ENCODE measurements around the gene INHBC.
A peak's percentile ranks its signal among the peaks of the same experiment; 100 is the strongest.

The INHBC gene

DNA sequence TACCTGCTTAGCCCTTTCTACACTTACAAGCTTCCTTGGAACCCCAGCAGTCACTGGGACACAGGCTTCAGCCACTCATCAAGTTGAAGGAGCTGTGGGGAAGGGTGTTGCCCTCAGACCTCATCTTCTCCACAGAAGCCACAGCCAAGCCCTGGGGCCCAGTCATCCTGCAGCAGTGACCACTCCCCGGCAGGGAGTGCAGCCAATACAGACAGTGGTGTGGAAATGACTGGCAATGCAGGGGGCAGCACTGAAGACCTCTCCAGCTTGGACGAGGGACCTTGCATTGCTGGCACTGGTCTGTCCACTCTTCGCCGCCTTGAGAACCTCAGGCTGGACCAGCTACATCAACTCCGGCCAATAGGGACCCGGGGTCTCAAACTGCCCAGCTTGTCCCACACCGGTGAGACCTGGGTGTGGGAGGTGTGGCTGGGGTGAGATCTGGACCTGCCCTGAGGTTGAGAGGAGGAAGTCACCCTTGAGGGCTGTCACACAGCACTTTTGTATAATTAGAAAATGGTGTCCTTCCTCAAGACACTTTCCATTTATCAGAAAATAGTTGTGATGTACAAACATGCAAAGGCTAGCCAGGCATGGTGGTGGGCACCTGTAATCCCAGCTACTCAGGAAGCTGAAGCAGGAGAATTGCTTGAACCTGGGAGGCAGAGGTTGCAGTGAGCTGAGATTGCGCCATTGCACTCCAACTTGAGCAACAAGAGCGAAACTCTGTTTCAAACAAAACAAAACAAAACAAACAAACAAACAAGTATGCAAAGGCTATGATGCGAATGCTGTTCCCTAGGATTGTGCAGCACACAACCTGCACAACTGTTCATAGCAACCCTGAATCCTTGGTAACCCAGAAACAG, 34.9 kb downstream of the INHBC start:
- DNase-seq: no peak

DNA sequence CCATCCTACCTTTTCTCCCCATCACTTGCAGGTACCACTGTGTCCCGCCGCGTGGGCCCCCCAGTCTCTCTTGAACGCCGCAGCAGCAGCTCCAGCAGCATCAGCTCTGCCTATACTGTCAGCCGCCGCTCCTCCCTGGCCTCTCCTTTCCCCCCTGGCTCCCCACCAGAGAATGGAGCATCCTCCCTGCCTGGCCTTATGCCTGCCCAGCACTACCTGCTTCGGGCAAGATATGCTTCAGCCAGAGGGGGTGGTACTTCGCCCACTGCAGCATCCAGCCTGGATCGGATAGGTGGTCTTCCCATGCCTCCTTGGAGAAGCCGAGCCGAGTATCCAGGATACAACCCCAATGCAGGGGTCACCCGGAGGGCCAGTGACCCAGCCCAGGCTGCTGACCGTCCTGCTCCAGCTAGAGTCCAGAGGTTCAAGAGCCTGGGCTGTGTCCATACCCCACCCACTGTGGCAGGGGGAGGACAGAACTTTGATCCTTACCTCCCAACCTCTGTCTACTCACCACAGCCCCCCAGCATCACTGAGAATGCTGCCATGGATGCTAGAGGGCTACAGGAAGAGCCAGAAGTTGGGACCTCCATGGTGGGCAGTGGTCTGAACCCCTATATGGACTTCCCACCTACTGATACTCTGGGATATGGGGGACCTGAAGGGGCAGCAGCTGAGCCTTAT, 35.8 kb downstream of the INHBC start:
- no peak for DNase-seq

DNA sequence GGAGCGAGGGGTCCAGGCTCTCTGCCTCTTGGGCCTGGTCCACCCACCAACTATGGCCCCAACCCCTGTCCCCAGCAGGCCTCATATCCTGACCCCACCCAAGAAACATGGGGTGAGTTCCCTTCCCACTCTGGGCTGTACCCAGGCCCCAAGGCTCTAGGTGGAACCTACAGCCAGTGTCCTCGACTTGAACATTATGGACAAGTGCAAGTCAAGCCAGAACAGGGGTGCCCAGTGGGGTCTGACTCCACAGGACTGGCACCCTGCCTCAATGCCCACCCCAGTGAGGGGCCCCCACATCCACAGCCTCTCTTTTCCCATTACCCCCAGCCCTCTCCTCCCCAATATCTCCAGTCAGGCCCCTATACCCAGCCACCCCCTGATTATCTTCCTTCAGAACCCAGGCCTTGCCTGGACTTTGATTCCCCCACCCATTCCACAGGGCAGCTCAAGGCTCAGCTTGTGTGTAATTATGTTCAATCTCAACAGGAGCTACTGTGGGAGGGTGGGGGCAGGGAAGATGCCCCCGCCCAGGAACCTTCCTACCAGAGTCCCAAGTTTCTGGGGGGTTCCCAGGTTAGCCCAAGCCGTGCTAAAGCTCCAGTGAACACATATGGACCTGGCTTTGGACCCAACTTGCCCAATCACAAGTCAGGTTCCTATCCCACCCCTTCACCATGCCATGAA, 36.5 kb downstream of the INHBC start:
- no peak for DNase-seq

DNA sequence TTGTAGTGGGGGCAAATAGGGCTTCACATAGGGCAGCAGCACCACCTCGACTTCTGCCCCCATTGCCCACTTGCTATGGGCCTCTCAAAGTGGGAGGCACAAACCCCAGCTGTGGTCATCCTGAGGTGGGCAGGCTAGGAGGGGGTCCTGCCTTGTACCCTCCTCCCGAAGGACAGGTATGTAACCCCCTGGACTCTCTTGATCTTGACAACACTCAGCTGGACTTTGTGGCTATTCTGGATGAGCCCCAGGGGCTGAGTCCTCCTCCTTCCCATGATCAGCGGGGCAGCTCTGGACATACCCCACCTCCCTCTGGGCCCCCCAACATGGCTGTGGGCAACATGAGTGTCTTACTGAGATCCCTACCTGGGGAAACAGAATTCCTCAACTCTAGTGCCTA, 37.1 kb downstream of the INHBC start:
- DNase-seq: no peak

DNA sequence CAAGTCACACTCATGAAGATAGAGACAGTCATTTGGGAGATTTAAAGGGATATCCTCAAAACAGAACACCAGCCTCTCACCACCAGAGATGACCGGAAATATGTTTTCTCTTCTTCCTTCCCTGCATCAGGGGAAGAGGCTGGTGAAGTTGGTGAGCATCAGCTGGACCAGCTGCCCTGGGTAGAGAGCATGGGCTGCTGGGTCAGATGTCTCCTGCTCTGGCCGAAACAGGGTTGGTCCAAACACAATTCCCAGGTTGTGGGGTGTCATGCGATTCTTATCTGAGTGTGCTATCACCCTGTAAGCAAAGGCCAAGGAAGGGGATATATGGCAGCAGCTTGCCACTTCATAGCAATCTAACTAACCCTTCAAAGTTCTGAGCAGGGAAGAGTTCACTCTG, 37.8 kb downstream of the INHBC start:
- DNase-seq: no peak

DNA sequence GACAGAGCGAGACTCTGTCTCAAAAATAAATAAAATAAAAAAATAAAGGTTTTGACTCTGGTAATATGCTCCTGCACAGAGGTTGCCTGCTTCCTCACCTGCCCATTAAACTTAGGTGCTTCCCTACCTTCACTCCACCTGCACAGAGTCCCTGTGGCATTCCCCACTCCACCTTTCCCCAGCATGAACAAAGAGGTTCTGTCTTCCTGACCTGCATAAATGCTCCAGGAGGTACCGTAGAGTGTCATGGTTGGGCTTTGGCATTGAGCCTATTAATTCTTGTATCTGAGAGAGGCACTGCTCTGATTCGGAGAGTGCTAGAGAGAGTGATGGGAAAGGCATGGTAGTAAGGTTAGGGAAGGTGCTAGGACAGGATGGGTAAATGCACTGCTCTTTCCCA, 38.8 kb downstream of the INHBC start:
- no peak for DNase-seq

DNA sequence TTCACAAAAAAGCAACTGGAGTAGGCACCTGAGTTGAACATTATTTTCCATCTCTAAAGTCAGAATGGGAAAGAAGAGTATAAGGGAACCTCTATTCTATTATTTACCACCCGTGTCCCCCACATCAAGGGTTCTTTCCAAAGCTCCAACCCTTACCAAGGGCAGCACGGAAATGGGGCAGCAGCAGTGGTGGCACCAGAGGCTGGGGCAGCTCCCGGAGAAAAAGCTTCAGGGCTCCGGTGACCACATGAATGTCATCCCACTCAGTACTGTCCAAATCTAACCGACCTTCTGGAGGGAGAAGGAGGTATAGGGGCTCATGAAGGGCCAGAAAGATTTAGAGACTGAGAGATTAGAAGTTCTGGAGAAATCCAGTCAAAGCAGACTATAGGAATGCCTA, 39.3 kb downstream of the INHBC start:
- DNase-seq: no peak

DNA sequence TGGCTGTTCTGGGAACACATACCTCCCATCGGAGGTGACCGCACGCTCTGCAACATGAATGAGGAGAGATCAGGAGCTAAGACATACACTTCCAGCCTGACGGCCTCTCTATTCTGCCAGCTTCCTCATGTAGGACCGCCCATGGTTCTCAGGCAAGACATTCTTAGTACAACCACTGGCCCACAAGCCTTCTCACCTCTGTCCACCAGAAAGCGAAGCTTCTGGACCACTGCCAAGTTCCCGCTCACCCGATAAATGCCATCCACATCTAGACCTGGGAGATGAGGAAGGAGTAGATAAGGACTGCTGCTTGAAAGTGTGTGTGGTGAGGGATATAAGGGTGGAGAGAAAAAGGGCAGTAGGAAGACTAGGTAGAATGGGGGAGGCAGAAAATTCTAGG, 39.8 kb downstream of the INHBC start:
- no peak for DNase-seq

DNA sequence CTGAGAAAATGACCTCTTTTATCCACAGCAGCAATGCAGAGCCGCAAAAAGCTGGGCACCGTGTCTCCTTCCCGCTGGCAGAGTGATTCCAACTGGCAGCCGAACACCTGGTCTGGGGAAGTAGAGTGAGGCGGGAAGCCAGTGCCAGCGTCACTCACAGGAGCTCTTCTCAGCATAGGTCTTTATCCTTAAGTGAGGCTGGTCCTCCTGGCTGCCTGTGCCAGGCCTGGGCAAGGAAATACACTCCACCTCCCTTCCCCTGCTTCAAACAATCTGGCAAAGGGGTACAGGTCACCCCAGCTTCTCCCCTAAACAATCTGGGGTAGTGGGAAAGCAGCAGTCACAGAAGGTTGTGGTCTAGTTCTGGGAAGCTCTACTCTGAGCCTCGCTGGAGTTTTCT, 40.3 kb downstream of the INHBC start:
- peak; percentile 27 for DNase-seq

DNA sequence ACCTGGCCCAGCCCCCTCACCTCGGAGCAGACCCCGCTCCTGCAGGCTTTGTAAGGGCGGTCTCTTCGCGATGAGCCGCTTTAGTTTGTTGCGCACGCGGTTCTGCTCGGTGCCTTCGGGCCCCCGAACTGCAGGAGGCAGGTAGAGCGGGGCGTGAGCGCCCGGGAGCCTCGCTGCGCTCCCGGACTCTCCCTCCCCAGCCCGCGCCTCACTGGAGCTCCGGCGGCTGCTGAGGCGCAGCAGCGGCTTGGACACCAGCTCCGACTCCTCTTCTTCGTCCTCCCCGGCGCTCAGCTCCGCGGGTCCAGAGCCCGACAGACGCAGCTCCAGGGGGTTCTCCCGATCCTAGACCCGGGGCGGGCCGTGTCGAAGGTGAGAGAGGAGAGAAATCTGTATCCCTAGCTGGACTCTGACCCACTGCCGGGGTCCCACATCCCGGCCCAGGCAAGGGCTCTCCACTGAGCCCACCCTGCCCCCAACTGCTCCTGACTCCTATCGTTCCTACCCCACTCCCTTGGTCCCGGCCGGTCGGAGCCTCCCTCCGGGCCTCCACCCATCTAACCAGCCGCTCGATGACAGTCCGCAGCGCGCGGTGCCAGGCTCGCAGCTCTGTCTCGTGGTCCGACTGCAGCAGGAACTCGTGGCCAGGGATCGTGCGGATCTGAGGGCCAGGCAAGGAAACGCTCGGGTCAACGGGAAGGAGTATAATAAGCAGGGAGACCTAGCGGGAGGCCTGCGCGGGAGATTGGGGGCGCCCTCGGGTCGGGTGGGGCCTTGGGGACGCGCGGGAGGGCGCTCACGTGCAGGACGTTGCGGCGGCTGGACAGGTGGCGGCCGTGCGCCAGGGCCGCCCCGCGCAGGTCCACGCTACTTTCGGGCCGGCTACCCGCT, 40.9 kb downstream of the INHBC start:
- DNase-seq: no peak

DNA sequence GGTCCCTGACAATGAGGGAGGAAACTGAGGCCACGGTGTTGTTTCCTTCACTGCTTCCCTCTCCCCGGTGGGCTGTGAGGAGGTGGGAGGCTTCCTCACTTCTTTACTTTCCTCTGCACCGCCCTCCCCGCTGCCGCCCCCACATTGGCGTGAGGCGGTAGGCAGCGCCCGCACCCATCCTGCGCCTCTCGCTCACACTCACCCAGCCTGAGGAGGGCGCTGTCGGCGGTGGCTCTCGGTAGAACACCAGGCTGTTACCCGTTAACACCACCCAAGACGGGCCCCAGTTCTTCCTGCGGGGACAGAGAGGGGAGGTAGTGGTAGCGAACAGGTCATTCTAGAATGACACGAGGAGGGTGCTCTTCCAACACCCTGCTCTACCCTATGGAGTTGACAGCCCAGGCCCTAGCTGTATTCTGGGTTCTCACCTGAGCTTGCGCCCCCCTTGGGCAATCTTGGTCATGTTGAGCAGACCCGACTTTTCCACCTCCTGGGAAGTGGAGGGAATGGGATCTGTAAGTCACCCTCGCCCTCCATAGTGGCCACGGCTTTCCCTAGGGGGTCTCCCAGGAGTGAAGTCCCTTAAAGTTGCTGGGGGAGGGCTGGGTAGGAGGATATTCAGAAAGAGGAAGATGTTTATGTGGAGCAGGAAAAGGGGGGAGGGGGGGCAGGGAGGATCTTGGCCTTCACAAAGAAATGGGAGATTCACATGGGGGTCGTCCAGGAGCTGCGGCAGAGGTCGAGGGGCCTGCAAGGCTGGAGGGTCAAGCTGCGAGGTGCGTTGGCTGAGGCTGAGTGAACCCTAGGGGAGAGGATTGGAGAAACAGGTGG, 41.8 kb downstream of the INHBC start:
- no peak for DNase-seq

DNA sequence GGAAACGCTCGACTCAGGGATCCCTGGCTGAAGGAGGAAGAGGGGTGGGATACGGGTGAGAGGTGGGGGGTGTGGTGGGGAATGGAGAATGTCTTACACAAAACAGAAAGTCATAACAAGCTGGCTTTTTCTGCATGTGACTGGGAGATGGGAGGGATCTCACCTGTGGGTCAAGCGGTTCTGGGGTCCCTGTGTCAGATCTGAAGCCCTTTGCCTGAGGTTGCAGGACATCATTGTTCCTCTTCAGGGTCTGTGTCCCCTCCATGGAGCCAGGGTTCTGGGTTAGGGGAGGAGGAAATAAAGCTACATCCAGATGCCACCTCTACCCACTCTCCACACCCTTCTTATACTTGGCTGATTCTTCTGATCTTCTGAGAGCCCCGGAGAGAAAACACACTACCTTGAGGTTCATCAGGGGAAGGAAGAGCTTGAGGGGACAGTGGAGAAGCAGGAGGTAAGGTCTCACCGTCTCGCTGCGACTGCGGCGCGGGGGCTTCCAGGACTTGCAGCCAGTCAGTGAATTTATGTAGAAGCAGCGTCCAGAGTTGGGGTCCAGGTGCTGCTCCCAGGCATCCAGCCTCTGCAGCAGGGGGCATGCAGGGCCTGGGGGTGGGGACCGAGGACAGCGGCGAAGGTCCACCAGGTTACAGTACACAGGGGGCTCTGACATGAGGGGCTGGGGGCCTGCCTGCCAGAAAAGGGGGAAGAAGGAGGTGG, 42.6 kb downstream of the INHBC start:
- no peak for DNase-seq

DNA sequence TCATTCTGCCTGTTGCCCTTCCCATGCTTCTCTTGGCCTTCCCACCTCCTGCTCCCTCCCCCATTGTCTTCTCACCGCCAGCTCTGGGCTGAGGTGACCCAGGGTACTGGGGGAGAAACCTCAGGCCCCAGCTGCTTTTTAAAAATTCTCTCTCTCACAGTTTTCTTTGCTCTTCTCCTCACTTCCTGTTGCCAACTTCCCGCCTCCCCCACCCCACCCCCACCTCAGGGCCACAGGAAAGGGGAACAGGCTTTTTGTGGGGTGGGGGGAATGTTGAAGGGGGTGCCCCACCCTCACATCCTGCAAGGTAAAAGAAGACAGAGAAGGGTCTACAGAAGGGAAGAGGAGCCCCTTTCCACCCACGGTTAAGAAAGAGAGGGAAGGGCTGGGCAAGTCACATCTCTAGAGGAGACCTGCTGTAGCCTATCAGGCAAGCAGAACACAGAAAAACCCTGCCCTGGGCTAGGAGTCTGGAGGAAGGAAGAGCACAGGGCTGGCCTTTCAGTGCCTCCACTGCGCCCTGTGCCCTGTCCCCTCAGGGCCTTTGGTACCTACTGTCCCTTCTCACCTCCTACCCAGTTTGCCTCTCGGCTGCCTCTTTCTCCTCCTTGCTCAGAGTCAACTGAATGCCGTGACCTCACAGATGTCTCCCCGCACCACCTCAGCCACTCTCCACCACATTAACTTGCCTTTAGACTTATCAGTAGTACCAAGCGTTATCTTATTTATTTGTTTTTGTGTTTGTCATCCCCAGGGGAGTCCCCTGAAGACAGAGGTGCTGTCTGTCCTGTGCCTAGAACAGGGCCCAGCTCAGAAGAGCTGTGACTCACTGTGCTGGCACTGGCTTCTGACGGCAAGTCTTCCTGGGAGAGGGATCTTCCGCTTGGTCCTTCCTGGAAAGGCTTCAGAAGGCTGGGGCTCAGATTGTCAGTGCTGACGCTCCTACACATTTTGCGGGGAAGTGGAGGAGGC, 43.4 kb downstream of the INHBC start:
- DNase-seq: no peak

DNA sequence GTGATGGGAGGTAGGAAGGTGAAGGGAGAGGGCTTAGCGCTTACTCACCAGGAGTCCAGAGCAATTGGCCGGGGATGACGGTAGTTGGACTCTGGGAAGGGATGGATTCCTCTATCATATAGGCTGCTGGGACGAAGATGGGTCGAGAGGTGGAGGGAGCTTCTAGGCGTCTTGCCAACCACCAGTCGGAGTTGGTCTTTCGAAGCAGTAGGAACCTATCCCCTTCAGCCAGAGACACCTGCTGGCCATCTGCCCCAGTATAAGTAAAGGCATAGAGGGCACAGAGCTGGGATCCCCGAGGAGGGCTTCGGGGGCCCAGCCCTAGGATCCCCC, 44.4 kb downstream of the INHBC start:
- no peak for DNase-seq

DNA sequence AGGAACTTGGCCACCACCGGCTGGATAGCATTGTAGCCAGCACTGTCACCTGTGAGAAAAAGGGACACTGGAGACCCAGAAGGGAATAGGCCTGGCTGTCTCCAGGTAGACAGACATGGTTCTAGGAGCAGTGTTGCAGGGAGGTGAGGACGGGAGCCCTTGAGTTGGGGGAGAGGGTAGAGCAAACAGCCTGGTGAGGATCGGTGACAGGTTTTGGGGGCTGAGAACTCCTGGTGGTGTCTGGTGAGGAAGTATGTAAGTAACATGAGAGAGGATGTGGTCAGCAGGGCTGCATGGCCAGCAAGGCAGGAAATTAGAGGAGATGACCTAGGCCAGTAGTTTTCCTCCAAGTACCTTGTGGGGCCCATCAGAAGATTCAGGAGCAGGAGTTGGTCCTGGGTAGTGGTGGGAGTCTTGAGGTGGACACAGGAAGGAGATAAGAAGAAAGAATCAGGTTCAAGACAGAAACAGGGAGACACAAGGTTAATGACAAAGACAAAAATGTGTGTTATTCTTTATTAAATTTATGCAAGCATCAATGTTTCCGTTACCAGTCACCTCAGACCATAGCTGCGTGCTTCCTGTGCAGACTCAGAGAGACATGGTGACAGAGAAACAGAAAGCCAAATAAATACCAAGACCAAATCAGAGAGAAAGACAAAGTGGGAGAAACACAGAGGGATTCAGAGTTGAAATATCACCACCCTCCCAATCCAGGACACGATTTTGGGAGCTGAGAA, 45.0 kb downstream of the INHBC start, which contains the start of gene ARHGAP9:
Gene ARHGAP9, minus strand, starts transcription at position 491 of the 740 bp plus-strand sequence. Its CDS starts 460 bp downstream, at position 31.
- DNase-seq: no peak

DNA sequence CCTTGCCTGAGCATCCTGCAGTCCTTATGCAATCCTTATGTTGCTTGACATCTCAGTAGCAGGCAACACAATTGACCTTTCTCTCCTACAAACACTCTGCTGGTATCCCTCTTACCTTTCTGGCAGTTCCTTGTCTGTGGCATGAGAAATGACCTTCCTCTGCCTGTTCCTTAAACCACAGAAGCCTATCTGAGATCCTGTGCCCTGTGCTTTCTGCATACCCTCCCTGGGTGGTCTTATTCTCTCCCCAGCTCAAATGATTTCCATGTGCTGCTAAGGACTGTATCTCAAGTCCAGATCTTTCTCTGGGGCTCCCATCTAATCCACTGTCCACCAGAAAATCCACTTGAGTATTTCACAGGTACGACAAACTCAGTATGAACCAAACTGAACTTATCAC, 47.1 kb downstream of the INHBC start:
- no peak for DNase-seq

DNA sequence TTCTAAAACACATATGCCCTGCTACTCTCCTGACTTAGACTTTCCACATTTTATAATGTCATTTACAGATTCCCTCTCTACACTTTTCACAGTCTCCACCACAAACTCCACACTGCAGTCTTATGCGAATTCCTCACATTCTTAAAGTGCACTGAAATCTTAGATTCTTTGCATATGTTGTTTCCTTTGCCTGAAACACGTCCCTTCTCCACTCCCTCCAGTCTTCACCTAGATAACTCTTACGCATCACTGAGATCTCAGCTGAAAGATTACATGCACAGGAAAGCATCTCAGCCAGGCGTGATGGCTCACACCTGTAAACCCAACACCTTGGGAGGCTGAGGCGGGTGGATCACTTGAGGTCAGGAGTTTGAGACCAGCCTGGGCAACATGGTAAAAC, 48.9 kb downstream of the INHBC start:
- no peak for DNase-seq

DNA sequence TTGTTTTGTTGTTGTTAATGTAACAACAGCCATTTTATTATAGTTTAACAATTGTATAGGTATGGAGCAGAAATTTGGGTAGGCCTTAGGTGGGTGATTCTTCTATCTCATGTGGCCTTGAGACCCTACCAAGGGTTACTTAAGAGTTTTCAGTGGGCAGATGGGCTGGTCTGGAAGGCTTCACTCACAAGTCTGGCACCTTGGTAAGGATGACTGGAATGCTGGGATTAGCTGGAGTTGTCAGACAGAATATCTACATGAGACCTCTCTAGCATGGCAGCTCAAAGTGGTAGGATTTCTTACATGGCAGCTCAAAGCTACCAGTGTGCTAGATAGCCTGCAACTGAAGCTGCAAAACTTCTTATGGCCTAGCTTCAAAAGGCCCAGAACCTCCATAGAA, 51.1 kb downstream of the INHBC start:
- no peak for DNase-seq

DNA sequence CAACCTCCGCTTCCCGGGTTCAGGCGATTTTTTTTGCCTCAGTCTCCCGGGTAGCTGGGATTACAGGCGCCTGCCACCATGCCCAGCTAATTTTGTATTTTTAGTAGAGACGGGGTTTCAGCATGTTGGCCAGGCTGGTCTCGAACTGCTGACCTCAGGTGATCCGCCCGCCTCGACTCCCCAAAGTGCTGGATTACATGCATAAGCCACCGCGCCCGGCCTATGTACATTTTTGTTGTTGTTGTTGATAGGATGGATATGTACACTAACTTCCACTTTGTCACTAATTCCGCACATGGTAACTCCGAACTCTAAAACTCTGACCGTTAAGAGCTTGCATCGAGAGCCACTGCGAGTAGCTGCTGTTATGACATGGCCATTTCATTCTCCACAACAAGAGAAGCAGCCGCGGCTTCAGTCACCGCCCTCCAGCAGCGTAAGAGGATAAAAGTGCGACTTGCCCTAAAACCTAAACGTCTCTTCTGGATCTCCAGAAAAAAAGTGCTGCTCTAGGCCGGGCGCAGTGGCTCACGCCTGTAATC, 52.5 kb downstream of the INHBC start:
- no peak for DNase-seq
